ENCODE results near the gene ATP8A2. TPM values are rescaled to one million over a fixed set of nuclear protein-coding genes. Genes with fewer than 3 reads are reported as not detected.

Gene ATP8A2
- total RNA-seq, 2 donors from 2014 or later: 1.6 to 2.9 TPM

DNA sequence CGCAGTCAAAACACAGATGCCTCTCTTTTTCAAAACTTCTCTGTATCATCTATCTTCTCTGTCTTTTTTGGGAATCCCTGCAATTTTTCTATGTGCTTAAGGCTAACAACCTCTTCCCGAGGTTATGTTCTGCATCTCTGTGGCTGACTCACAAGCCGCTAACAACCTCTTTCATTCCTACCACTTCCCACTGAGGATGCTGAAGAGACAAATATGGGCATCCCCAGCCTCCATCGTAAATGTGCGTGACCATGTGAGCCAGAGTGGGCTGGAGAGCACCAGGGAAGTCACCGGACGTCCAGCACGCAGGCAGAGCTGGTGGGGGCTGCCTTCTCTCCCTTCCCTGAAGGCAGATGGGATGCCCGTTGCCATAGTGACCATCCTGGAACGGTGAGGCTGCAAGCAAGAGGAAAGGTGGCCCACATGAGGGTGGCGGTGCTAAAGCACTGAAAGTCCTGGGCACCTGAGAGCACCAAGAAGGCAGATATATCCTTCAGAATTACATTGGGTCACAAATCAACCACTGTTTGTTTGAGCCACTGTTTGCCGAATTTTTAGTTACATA, 557.2 kb downstream of the ATP8A2 start:
- no peak overlapping the region for H3K27ac Mint-ChIP-seq
- peaks cover 38% of the 10 kb centered on the region for H3K27me3 Mint-ChIP-seq (ENCODE audit: insufficient read depth)
- WGBS, 2 experiments (ENCODE audit: insufficient coverage in 1 of 2, insufficient read length in 1 of 2): 91% methylated on average over 11 to 12 of the region's 12 CpGs
- no peak overlapping the region for H3K4me3 Mint-ChIP-seq
- DNase-seq: no peak
- Histone ChIP-seq H3K36me3 (ENCODE audit: control insufficient read depth, insufficient read depth, low read length) (no peaks in the 10 kb centered on the region), H3K9me3 (ENCODE audit: control insufficient read depth, low read length) (no peaks in the 10 kb centered on the region), H3K4me3 (ENCODE audit: low read length) (no peak overlapping the region), H3K9ac (ENCODE audit: extremely low read depth, low read length, poor library complexity, severe bottlenecking) (no peak overlapping the region), H3K4me1 (ENCODE audit: control insufficient read depth, insufficient read depth, low read length) (peaks cover 19% of the 10 kb centered on the region), H3K27me3 (ENCODE audit: control insufficient read depth, insufficient read depth, low read length, poor library complexity, severe bottlenecking) (peaks cover 37% of the 10 kb centered on the region), H3K27ac (ENCODE audit: low read depth, low read length) (no peak overlapping the region)
- H3K9me3 Mint-ChIP-seq: no peaks in the 10 kb centered on the region
- no peaks in the 10 kb centered on the region for H3K36me3 Mint-ChIP-seq (ENCODE audit: low read depth)
- H3K4me1 Mint-ChIP-seq: peaks cover 47% of the 10 kb centered on the region
- TF ChIP-seq, protein P1, sequence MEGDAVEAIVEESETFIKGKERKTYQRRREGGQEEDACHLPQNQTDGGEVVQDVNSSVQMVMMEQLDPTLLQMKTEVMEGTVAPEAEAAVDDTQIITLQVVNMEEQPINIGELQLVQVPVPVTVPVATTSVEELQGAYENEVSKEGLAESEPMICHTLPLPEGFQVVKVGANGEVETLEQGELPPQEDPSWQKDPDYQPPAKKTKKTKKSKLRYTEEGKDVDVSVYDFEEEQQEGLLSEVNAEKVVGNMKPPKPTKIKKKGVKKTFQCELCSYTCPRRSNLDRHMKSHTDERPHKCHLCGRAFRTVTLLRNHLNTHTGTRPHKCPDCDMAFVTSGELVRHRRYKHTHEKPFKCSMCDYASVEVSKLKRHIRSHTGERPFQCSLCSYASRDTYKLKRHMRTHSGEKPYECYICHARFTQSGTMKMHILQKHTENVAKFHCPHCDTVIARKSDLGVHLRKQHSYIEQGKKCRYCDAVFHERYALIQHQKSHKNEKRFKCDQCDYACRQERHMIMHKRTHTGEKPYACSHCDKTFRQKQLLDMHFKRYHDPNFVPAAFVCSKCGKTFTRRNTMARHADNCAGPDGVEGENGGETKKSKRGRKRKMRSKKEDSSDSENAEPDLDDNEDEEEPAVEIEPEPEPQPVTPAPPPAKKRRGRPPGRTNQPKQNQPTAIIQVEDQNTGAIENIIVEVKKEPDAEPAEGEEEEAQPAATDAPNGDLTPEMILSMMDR (conservative IDR thresholded peaks at IDR 0.05): no peak

DNA sequence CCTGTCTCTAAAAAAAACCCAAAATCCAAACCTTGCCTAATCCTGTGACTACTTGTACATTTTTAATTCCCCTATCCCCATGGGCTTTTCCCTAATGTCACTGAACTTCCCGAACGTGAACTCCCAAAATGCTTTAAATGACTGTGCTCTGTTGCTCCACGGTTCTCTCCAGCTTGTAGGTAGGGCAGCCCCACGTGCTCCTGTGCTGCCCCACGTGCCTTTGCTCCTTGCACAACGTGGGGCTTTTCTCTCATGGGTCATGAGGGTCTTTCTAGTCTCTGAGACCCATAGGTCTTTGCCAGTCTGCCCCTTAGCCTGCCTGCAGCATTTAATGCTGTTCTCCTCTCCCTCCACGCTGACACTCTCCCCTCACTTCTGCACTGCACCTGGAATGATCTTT, 558.0 kb downstream of the ATP8A2 start:
- Mint-ChIP-seq H3K4me3 (no peak overlapping the region), H3K27me3 (ENCODE audit: insufficient read depth) (peaks cover 38% of the 10 kb centered on the region), H3K9me3 (no peaks in the 10 kb centered on the region), H3K36me3 (ENCODE audit: low read depth) (no peaks in the 10 kb centered on the region), H3K27ac (no peak overlapping the region), H3K4me1 (peaks cover 55% of the 10 kb centered on the region)
- Histone ChIP-seq H3K4me1 (ENCODE audit: control insufficient read depth, insufficient read depth, low read length) (peaks cover 19% of the 10 kb centered on the region), H3K27me3 (ENCODE audit: control insufficient read depth, insufficient read depth, low read length, poor library complexity, severe bottlenecking) (peaks cover 37% of the 10 kb centered on the region), H3K9me3 (ENCODE audit: control insufficient read depth, low read length) (no peaks in the 10 kb centered on the region), H3K4me3 (ENCODE audit: low read length) (no peak overlapping the region), H3K9ac (ENCODE audit: extremely low read depth, low read length, poor library complexity, severe bottlenecking) (no peak overlapping the region), H3K27ac (ENCODE audit: low read depth, low read length) (no peak overlapping the region), H3K36me3 (ENCODE audit: control insufficient read depth, insufficient read depth, low read length) (no peaks in the 10 kb centered on the region)
- no peak for DNase-seq
- TF ChIP-seq, protein P1 (conservative IDR thresholded peaks at IDR 0.05): no peak
- 86 to 92% methylated on average over 7 of the region's 7 CpGs for WGBS, 2 experiments (ENCODE audit: insufficient coverage in 1 of 2, insufficient read length in 1 of 2)

- no peak overlapping the region for H3K27ac ChIP-seq (ENCODE audit: low read depth, low read length)
- 83 to 90% methylated on average over 4 to 6 of the region's 6 CpGs for whole genome bisulfite sequencing, 2 experiments (ENCODE audit: insufficient coverage in 1 of 2, insufficient read length in 1 of 2)
- peaks cover 19% of the 10 kb centered on the region for H3K4me1 ChIP-seq (ENCODE audit: control insufficient read depth, insufficient read depth, low read length)
- Mint-ChIP-seq H3K27ac (no peak overlapping the region), H3K9me3 (no peaks in the 10 kb centered on the region), H3K36me3 (ENCODE audit: low read depth) (no peaks in the 10 kb centered on the region), H3K4me1 (peaks cover 63% of the 10 kb centered on the region), H3K4me3 (no peak overlapping the region), H3K27me3 (ENCODE audit: insufficient read depth) (peaks cover 38% of the 10 kb centered on the region)
- H3K9ac ChIP-seq (ENCODE audit: extremely low read depth, low read length, poor library complexity, severe bottlenecking): no peak overlapping the region
- TF ChIP-seq, protein P1 (conservative IDR thresholded peaks at IDR 0.05): no peak
- DNase-seq: no peak
- no peak overlapping the region for H3K4me3 ChIP-seq (ENCODE audit: low read length)
- no peaks in the 10 kb centered on the region for H3K36me3 ChIP-seq (ENCODE audit: control insufficient read depth, insufficient read depth, low read length)
- H3K27me3 ChIP-seq (ENCODE audit: control insufficient read depth, insufficient read depth, low read length, poor library complexity, severe bottlenecking): peaks cover 37% of the 10 kb centered on the region
- no peaks in the 10 kb centered on the region for H3K9me3 ChIP-seq (ENCODE audit: control insufficient read depth, low read length)
Measured at GRCh38 chr13:25930653-25931052, 558.9 kb downstream of the ATP8A2 start.

Data from endodermal cell (in vitro differentiated cells).